Stimulated activated CD4-positive, alpha-beta T cell treated with anti-CD3 and anti-CD28 coated beads, TNF-alpha, amount 100 ng/mL, for 4 hours (primary cell): ENCODE results near the gene CACNA1F.
A peak's percentile ranks its signal among the peaks of the same experiment; 100 is the strongest.

ENCODE experiments used
- DNase-seq, 3 experiments: peaks; one replicate each; pipeline ENCODE4 v3.0.0-alpha.2; 2020; ENCODE audit warnings: low read depth in 3 of 3

The CACNA1F gene

GRCh38 chrX:49233176-49233575 is at the start of gene CACNA1F:
Gene CACNA1F (minus strand): TSS chrX:49233340. CDS start chrX:49233309, 31 bp downstream.
- no peak for DNase-seq

GRCh38 chrX:49282647-49283011 is 49.5 kb upstream of the CACNA1F start:
- no peak for DNase-seq

GRCh38 chrX:49278081-49278480 is 44.9 kb upstream of the CACNA1F start:
- no peak for DNase-seq

- DNase-seq, result no peak
Measured at GRCh38 chrX:49277535-49277830, 44.3 kb upstream of the CACNA1F start.

- DNase-seq, result no peak
Measured at GRCh38 chrX:49276671-49277534, 43.8 kb upstream of the CACNA1F start.

GRCh38 chrX:49276207-49276606 is 43.1 kb upstream of the CACNA1F start:
- no peak for DNase-seq

- no peak for DNase-seq
Measured at GRCh38 chrX:49273181-49273727, 40.1 kb upstream of the CACNA1F start.

GRCh38 chrX:49272421-49272820 is 39.3 kb upstream of the CACNA1F start:
- no peak for DNase-seq

- DNase-seq, result no peak
Measured at GRCh38 chrX:49271341-49271740, 38.2 kb upstream of the CACNA1F start.

GRCh38 chrX:49270249-49270921 is 37.2 kb upstream of the CACNA1F start:
- DNase-seq, result no peak

GRCh38 chrX:49269767-49270248 is 36.7 kb upstream of the CACNA1F start, which contains the start of gene PPP1R3F:
Gene PPP1R3F (plus strand): TSS chrX:49269793. CDS start chrX:49269870, 77 bp downstream.
- DNase-seq, result peak in 1 of 3 experiments; percentile 38

GRCh38 chrX:49269010-49269766 is 36.0 kb upstream of the CACNA1F start:
- DNase-seq, result peak; percentile 79 to 92 (median 87)

- DNase-seq, result no peak
Measured at GRCh38 chrX:49268702-49269009, 35.5 kb upstream of the CACNA1F start.

GRCh38 chrX:49266523-49267445 is 33.6 kb upstream of the CACNA1F start:
- DNase-seq, result no peak

GRCh38 chrX:49264460-49264859 is 31.3 kb upstream of the CACNA1F start, which contains the start of gene FOXP3:
Gene FOXP3 (minus strand): TSS chrX:49264710. CDS start chrX:49258505, 6,205 bp downstream.
- DNase-seq, result no peak

GRCh38 chrX:49263631-49264030 is 30.5 kb upstream of the CACNA1F start:
- DNase-seq, result no peak

- no peak for DNase-seq
Measured at GRCh38 chrX:49262603-49263002, 29.5 kb upstream of the CACNA1F start.

- no peak for DNase-seq
Measured at GRCh38 chrX:49260221-49260985, 27.3 kb upstream of the CACNA1F start.

- DNase-seq, result no peak
Measured at GRCh38 chrX:49258749-49259124, 25.6 kb upstream of the CACNA1F start.
